Measurements from ENCODE around the gene RAVER2.

The RAVER2 gene

DNA sequence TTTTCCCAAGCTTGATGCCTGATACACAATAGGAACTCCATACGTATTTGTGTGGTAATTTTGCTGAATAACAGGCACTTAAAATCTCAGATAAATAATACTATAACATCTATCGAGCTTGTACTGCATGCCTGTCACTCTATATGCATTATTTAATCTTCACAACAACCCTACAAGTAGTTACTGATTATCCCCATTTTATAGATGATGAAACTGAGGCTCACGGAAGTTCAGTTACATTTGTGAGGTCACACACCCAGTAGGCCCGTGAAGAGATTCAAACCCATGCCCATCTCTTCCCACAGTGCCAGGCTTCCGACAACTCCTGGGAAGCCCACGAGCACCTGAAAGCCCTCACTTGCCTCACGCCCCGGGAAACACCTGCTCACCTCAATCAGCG is 98.8 kb downstream of the RAVER2 start:
- Histone ChIP-seq H3K27me3 (no peaks in the 10 kb centered on the region), H3K4me3 (no peak overlapping the region), H3K9me3 (replicated peaks in 1 of 11) (no peaks in the 10 kb centered on the region), H3K27ac (no peak overlapping the region), H3K4me2 (no peak overlapping the region), H4K20me1 (peaks cover 0 to 36% (median 0%) of the 10 kb centered on the region in 11 experiments; a peak in 8 of 22 replicates), H3K36me3 (peaks cover 88 to 97% (median 89%) of the 10 kb centered on the region in 11 experiments), H3K9ac (no peak overlapping the region), H3K4me1 (peaks cover 8 to 20% (median 11%) of the 10 kb centered on the region in 10 experiments)
- no peak for TF ChIP-seq Cebpa-rat (IDR thresholded peaks at IDR 0.05)

DNA sequence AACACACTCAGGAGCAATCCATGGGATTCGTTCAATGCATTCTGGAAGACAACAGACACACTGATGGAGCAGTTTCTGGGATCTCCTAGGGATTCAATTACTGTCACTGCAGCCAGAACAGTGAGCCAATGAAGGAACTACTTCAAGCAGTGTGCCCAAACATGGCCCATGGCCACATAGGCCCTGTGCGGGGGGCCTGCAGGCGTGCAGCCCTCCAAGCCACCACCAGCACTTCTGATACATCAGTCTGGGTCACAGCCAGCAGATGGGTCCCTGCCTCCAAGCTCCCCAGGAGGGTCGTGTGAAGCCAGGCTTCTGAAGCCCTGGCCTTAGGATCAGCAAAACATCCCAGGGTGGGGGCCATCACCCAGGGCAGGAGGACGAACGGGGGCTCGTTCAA is 99.3 kb downstream of the RAVER2 start:
- no peak for TF ChIP-seq Cebpa-rat (IDR thresholded peaks at IDR 0.05)
- Histone ChIP-seq H3K4me2 (no peak overlapping the region), H3K9me3 (replicated peaks in 1 of 11) (no peaks in the 10 kb centered on the region), H4K20me1 (peaks cover 0 to 36% (median under 1%) of the 10 kb centered on the region in 11 experiments; a peak in 8 of 22 replicates), H3K4me1 (peaks cover 8 to 20% (median 11%) of the 10 kb centered on the region in 10 experiments), H3K36me3 (peaks cover 88 to 97% (median 92%) of the 10 kb centered on the region in 11 experiments), H3K9ac (no peak overlapping the region), H3K27ac (no peak overlapping the region), H3K4me3 (no peak overlapping the region), H3K27me3 (no peaks in the 10 kb centered on the region)

DNA sequence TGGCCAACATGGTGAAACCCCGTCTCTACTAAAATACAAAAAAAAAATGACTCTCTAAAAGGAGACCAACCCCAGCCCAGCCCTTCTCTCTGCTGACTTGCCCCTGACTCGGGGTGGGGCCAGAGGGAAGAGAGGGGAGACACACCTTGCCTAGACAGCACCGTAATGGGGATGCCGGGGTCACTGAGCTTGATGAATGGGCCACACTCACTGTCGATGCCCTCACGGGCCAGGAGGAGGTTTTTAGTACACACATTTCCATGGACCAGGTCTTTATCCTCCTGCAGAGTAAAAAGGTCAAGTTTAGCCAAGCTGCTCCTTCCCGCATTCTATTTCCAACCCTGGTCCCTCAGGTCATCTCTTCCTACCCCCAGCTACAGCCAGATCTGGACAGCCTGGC is 99.7 kb downstream of the RAVER2 start:
- Histone ChIP-seq H3K27me3 (no peaks in the 10 kb centered on the region), H3K4me3 (no peak overlapping the region), H3K9ac (no peak overlapping the region), H4K20me1 (peaks cover 0 to 35% (median 3%) of the 10 kb centered on the region in 11 experiments; a peak in 8 of 22 replicates), H3K4me1 (peaks cover 8 to 20% (median 11%) of the 10 kb centered on the region in 10 experiments), H3K4me2 (no peak overlapping the region), H3K9me3 (replicated peaks in 1 of 11) (no peaks in the 10 kb centered on the region), H3K27ac (no peak overlapping the region), H3K36me3 (peaks cover 88 to 97% (median 92%) of the 10 kb centered on the region in 11 experiments)
- TF ChIP-seq Cebpa-rat (IDR thresholded peaks at IDR 0.05): no peak

DNA sequence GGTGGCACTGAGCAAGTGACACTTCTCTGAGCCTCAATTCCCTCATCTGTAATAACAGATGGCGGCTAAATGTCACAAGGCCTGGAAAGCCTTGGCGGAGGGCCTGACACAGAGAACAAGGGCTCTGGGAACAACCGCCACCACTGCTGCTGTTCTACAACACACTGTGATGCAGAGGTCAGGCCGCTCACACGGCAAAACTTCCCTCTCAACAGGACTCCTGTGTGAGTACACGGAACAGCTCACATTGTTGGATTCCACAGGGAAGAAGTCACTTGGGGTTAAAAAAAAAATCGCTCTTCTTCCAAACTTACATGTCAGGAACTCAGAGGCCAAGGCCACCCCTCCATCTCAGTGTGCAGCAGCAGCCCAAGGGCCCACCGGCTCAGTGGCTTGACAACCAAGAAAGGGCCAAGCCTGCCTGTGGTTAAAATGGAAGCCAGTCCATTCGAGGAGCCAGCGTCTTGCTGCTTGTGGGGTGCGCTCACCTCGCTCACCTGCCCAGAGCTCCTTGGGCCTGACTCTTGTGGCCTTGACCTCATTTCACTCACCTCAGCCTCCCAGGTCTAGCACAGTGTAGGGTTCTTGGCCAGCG is 101.1 kb downstream of the RAVER2 start:
- no peaks in the 10 kb centered on the region for H3K27me3 ChIP-seq
- H4K20me1 ChIP-seq: peaks cover 0 to 33% (median 3%) of the 10 kb centered on the region in 11 experiments; a peak in 8 of 22 replicates
- H3K4me3 ChIP-seq: no peak overlapping the region
- H3K36me3 ChIP-seq: peaks cover 88 to 97% (median 92%) of the 10 kb centered on the region in 11 experiments
- no peak for TF ChIP-seq Cebpa-rat (IDR thresholded peaks at IDR 0.05)
- no peaks in the 10 kb centered on the region for H3K9me3 ChIP-seq (replicated peaks in 1 of 11)
- no peak overlapping the region for H3K9ac ChIP-seq
- H3K4me1 ChIP-seq: peaks cover 8 to 20% (median 11%) of the 10 kb centered on the region in 10 experiments
- no peak overlapping the region for H3K27ac ChIP-seq
- no peak overlapping the region for H3K4me2 ChIP-seq

DNA sequence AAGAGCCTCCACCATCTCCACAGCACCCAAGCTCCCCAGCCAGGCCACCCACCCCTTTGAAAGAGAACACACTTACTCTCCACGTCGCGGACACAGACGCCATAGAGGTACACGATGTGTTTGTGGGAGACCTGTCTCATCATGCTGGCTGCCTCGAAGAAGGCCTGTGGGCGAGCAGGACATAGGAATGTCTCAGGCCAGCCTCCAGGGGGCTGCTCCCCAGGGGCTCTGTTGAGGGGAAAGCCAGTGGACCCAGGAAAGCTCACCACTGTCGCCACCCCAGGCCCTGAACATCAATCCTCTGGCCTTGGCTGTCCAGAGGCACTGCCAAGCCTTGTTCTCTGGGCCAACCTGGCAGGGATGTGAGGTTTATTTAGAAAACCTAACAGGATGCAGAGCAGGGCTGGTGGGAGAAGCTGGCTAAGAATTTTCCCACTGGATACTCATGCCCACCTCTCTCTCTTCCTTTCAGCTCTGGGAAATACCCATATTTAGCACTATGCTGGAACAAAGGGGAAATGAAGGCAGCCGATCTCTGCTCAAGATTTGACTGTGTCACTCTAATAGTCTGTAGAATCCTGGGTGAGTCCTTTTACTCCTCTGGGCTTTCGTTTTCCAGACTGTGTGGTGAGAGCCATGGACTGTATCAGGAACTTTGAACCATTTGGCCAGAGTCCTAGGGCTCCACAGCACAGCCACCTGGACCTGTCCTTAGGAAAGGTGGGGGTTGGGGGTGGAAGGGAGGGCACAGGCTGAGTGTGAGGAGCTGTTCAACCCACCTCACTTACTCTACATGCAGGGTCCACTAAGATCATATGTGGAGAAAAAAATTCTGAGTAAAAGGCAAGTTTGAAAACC is 101.9 kb downstream of the RAVER2 start:
- Histone ChIP-seq H3K36me3 (peaks cover 85 to 97% (median 91%) of the 10 kb centered on the region in 11 experiments), H4K20me1 (peaks cover 0 to 26% (median 3%) of the 10 kb centered on the region in 11 experiments; a peak in 7 of 22 replicates)

DNA sequence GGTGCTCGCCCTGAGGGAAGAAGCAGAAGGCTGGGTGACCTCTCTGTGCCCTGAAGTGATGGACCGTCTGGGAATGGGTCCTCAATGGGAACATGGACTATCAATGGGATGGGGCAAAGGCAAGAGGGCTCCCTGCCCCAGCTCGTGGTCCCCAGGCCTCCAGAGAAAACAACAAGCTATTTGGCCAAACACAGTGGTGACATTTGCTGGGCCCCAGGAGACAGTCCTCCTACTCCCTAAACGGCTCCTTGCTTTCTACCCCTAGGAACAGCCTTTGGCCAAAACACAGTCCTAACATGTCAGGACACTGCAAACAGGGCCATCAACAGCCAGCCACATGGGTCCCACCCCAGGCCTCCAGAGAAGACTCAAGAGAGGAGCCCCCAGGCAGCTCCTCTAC is 102.8 kb downstream of the RAVER2 start:
- H4K20me1 ChIP-seq: peaks cover 0 to 23% (median 3%) of the 10 kb centered on the region in 11 experiments; a peak in 8 of 22 replicates
- H3K27ac ChIP-seq: no peak overlapping the region
- TF ChIP-seq Cebpa-rat (IDR thresholded peaks at IDR 0.05): no peak
- H3K36me3 ChIP-seq: peaks cover 90 to 100% (median 98%) of the 10 kb centered on the region in 11 experiments
- H3K4me2 ChIP-seq: no peak overlapping the region
- no peaks in the 10 kb centered on the region for H3K9me3 ChIP-seq (replicated peaks in 1 of 11)
- H3K4me1 ChIP-seq: peaks cover 3 to 22% (median 10%) of the 10 kb centered on the region in 10 experiments
- no peaks in the 10 kb centered on the region for H3K27me3 ChIP-seq
- H3K9ac ChIP-seq: no peak overlapping the region
- H3K4me3 ChIP-seq: no peak overlapping the region

More for the DNA sequence above, 101.9 kb downstream of the RAVER2 start:
- Histone ChIP-seq H3K27me3 (no peaks in the 10 kb centered on the region), H3K27ac (no peak overlapping the region), H3K9me3 (replicated peaks in 1 of 11) (no peaks in the 10 kb centered on the region), H3K4me1 (peaks cover 8 to 22% (median 13%) of the 10 kb centered on the region in 10 experiments), H3K9ac (no peak overlapping the region), H3K4me3 (no peak overlapping the region), H3K4me2 (no peak overlapping the region)
- no peak for TF ChIP-seq Cebpa-rat (IDR thresholded peaks at IDR 0.05)

DNA sequence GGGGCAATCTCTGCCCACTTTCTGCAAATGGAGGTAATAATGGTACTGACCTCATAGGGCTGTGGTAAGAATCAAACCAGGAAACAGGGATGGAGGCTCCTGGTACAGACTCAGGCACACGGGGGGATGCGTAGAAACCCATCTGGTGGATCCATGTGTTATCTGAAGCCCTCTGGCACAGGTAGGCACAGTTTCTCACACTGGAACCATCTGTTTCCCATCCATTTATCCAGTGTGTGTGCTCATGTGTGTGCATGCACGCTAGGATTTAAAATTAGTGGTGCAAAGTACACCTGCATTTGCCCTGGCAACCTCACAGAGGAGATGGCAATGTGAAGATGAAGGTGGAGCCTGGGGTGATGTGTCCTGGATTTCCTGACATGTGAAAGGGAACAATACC is 103.3 kb downstream of the RAVER2 start:
- Histone ChIP-seq H3K4me3 (no peak overlapping the region), H3K36me3 (peaks cover 92 to 100% (median 98%) of the 10 kb centered on the region in 11 experiments), H3K9ac (no peak overlapping the region), H3K27ac (no peak overlapping the region), H4K20me1 (peaks cover 0 to 18% (median under 1%) of the 10 kb centered on the region in 11 experiments; a peak in 6 of 22 replicates), H3K4me1 (peaks cover 0 to 17% (median 5%) of the 10 kb centered on the region in 10 experiments; a peak in 13 of 20 replicates), H3K4me2 (no peak overlapping the region), H3K27me3 (no peaks in the 10 kb centered on the region), H3K9me3 (replicated peaks in 1 of 11) (no peaks in the 10 kb centered on the region)
- no peak for TF ChIP-seq Cebpa-rat (IDR thresholded peaks at IDR 0.05)

DNA sequence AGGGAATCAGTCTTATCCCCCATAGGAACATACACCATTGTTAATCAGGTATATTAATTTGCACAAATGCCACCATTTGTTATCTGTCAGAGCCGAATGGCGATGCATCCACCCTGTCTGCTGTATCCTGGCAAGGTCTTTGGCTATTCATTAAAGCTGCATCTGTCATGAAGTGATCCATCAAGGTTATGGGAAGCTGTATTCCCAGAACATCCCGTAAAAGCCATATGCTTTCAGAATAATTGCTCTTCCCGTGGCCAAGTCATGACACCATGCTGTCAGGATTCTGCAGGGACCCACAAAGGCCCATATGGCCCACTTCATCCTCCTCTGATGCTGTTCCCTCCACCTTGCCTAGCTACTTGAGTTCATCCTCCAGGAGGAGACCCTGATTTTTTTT is 103.9 kb downstream of the RAVER2 start:
- Histone ChIP-seq H3K36me3 (peaks cover 92 to 100% (median 98%) of the 10 kb centered on the region in 11 experiments), H3K4me3 (no peak overlapping the region), H3K27ac (no peak overlapping the region), H3K4me2 (no peak overlapping the region), H3K4me1 (peaks cover 0 to 15% (median 3%) of the 10 kb centered on the region in 10 experiments; a peak in 8 of 20 replicates), H3K27me3 (no peaks in the 10 kb centered on the region), H3K9me3 (replicated peaks in 1 of 11) (no peaks in the 10 kb centered on the region), H3K9ac (no peak overlapping the region), H4K20me1 (peaks cover 0 to 12% (median 0%) of the 10 kb centered on the region in 11 experiments; a peak in 3 of 22 replicates)
- TF ChIP-seq Cebpa-rat (IDR thresholded peaks at IDR 0.05): no peak

DNA sequence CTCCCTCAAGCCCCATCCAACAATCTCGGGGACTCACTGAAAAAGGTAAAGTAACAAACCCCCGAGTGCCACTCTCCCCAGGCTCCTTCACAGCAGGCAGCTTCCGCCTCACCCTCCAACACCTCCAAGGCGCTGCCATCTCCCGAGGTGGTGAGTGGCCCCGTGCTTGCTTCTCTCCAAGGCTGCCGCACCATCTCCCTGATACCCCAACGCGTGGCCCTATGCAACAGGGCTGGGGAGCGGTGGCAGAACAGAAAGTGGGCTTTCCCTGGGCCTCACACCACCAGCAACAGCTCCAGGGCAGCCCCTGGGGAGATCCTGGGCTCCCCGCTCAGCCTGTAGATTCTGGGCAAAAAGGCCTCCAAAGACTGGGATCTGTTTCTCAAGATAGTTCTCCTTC is 105.1 kb downstream of the RAVER2 start:
- no peak overlapping the region for H3K9ac ChIP-seq
- no peak for TF ChIP-seq Cebpa-rat (IDR thresholded peaks at IDR 0.05)
- no peaks in the 10 kb centered on the region for H3K9me3 ChIP-seq (replicated peaks in 1 of 11)
- no peak overlapping the region for H3K4me2 ChIP-seq
- peaks cover 0 to 11% (median 0%) of the 10 kb centered on the region in 11 experiments; a peak in 3 of 22 replicates for H4K20me1 ChIP-seq
- peaks cover 0 to 15% (median 3%) of the 10 kb centered on the region in 10 experiments; a peak in 8 of 20 replicates for H3K4me1 ChIP-seq
- no peak overlapping the region for H3K4me3 ChIP-seq
- no peaks in the 10 kb centered on the region for H3K27me3 ChIP-seq
- H3K27ac ChIP-seq: no peak overlapping the region
- peaks cover 92 to 100% (median 98%) of the 10 kb centered on the region in 11 experiments for H3K36me3 ChIP-seq
